Central memory CD8-positive, alpha-beta T cell (primary cell): ENCODE results near the gene TMEM26.

ENCODE experiments used
- ATAC-seq: fragments of 150-1000 bp; cut with Tn5 transposase; replicated peaks from 2 replicates; pipeline ENCODE4 v1.10.0; 2022; ENCODE audit warnings: mild to moderate bottlenecking, moderate FRiP score, moderate number of reproducible peaks; ENCODE audit not compliant: poor library complexity, severe bottlenecking; ENCODE audit errors: extremely low read depth
- DNase-seq, 2 donors: peaks; one replicate each; pipeline ENCODE4 v3.0.0; 2021; ENCODE audit warnings: low spot score in 2 of 2
- H3K27ac Mint-ChIP-seq: one replicate; pipeline ENCODE4 v1.8.0; 2022; ENCODE audit warnings: low read depth, mild to moderate bottlenecking, moderate library complexity, mixed read lengths
- H3K27me3 Mint-ChIP-seq: one replicate; pipeline ENCODE4 v1.8.0; 2022; ENCODE audit warnings: mixed read lengths
- H3K36me3 Mint-ChIP-seq: one replicate; pipeline ENCODE4 v1.8.0; 2022; ENCODE audit warnings: mild to moderate bottlenecking, moderate library complexity, mixed read lengths; ENCODE audit not compliant: insufficient read depth
- H3K4me1 Mint-ChIP-seq: one replicate; pipeline ENCODE4 v1.8.0; 2022; ENCODE audit warnings: mixed read lengths
- H3K4me3 Mint-ChIP-seq: one replicate; pipeline ENCODE4 v1.8.0; 2022; ENCODE audit warnings: mild to moderate bottlenecking, moderate library complexity, mixed read lengths
- H3K9me3 Mint-ChIP-seq: one replicate; pipeline ENCODE4 v1.8.0; 2022; ENCODE audit warnings: mixed read lengths

TMEM26 gene

GRCh38 chr10:61472090-61472674 lies 19.0 kb upstream of the TMEM26 start:
- ATAC-seq (no peak), DNase-seq (no peak)
- H3K9me3 Mint-ChIP-seq, result no peaks in the 10 kb centered on the region

GRCh38 chr10:61471491-61471890 lies 18.3 kb upstream of the TMEM26 start:
- no peak overlapping the region for H3K4me3 Mint-ChIP-seq
- H3K36me3 Mint-ChIP-seq, result no peaks in the 10 kb centered on the region
- H3K27ac Mint-ChIP-seq, result no peak overlapping the region
- no peaks in the 10 kb centered on the region for H3K9me3 Mint-ChIP-seq
- no peaks in the 10 kb centered on the region for H3K4me1 Mint-ChIP-seq
- ATAC-seq (no peak), DNase-seq (no peak)
- H3K27me3 Mint-ChIP-seq, result peaks cover 9% of the 10 kb centered on the region

More at GRCh38 chr10:61472090-61472674, 19.0 kb upstream of the TMEM26 start:
- H3K27ac Mint-ChIP-seq, result no peak overlapping the region
- H3K4me3 Mint-ChIP-seq, result no peak overlapping the region
- no peaks in the 10 kb centered on the region for H3K4me1 Mint-ChIP-seq
- H3K27me3 Mint-ChIP-seq, result peaks cover 13% of the 10 kb centered on the region
- no peaks in the 10 kb centered on the region for H3K36me3 Mint-ChIP-seq

DNA sequence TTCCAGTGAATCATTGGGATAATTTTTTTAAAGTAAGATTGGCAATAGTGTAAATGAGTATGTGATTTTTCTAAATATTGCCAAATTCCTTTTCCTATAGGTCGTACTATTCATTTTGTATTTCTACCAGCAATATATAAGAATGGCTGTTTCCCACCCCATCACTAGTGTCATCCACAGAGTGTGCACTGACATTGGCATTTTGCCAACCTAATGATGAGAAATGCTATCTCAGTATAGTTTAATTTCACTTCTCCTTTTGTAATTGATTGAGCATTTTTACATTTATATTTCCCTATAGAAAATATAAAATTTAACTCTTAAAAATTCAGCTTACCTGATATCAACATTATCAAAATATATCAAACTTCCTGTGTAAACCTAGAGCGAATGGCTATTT lies 17.6 kb upstream of the TMEM26 start:
- H3K9me3 Mint-ChIP-seq, result no peaks in the 10 kb centered on the region
- peaks cover 9% of the 10 kb centered on the region for H3K27me3 Mint-ChIP-seq
- no peaks in the 10 kb centered on the region for H3K36me3 Mint-ChIP-seq
- H3K4me3 Mint-ChIP-seq, result no peak overlapping the region
- no peaks in the 10 kb centered on the region for H3K4me1 Mint-ChIP-seq
- ATAC-seq (no peak), DNase-seq (no peak)
- H3K27ac Mint-ChIP-seq, result no peak overlapping the region

DNA sequence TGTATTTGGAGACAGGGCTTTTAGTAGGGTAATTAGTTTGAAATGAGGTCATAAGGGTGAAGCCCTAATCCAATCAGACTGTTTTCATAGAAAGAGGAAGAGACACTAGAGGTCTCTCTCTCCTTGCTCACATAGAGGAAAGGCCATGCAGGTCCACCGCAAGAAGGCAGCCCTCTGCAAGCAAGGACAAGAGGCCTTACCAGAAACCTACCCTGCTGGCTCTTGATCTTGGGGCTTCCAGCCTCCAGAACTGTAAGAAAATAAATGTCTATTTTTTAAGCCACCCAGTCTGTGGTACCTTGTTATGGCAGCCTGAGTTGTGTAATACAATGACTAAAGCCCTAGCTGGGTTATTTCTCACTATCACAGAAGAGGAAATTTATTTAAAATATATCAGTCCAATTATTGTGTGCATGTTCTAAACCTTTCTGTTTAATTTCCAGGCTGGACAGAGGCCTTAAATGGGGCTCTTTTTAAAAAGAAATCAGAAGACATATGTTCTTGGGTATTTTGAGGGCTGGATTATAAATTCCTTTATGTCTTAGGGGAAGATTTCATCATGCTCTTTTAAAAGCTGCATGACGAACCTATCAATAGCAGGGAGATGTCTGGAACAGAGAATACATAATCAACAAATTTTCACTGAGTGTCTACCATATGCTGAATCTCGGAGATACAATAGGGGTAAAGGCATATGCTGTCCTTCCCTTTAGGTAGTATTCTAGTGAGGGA lies 12.9 kb upstream of the TMEM26 start:
- no peaks in the 10 kb centered on the region for H3K4me1 Mint-ChIP-seq
- peaks cover 4% of the 10 kb centered on the region for H3K9me3 Mint-ChIP-seq
- H3K27ac Mint-ChIP-seq, result no peak overlapping the region
- H3K36me3 Mint-ChIP-seq, result no peaks in the 10 kb centered on the region
- no peak for ATAC-seq
- H3K27me3 Mint-ChIP-seq, result peaks cover 9% of the 10 kb centered on the region
- H3K4me3 Mint-ChIP-seq, result no peak overlapping the region
- no peak for DNase-seq

- no peak overlapping the region for H3K4me3 Mint-ChIP-seq
- DNase-seq (no peak), ATAC-seq (no peak)
- H3K36me3 Mint-ChIP-seq, result no peaks in the 10 kb centered on the region
- H3K9me3 Mint-ChIP-seq, result peaks cover 6% of the 10 kb centered on the region
- H3K27me3 Mint-ChIP-seq, result peaks cover 9% of the 10 kb centered on the region
- no peak overlapping the region for H3K27ac Mint-ChIP-seq
- no peaks in the 10 kb centered on the region for H3K4me1 Mint-ChIP-seq
These were observed 12.0 kb upstream of the TMEM26 start for GRCh38 chr10:61465171-61465496.

DNA sequence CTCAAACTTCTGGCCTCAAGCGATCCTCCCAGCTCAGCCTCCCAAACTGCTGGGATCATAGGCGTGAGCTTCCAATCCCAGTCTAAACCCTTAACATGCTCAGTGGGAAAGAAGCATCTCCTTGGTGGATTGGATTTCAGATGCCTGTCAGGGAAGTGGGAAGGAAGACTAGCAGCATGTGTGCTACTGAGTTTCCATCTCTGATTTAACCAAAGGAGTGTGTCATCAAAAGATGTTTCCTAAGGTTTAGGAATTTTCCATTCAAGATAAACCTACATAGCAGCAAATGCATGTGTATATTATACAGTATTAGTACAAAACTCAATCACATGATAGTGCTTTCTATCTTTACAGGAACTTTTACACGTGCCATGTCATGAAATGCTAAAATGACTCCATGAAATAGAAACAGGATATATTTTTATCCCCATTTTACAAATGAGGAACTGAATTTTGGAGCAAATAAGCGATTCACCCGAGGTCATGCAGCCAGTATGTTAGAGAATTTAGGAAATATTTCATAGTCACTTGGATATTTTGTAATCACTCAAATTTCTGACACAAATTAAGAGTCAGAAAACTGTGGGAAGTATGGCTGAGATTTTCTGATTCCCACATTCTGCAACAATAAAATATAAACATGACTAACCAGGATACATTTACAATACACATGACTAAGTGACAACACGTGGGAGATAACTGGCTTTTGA lies 11.4 kb upstream of the TMEM26 start:
- no peaks in the 10 kb centered on the region for H3K4me1 Mint-ChIP-seq
- H3K9me3 Mint-ChIP-seq, result peaks cover 6% of the 10 kb centered on the region
- H3K36me3 Mint-ChIP-seq, result no peaks in the 10 kb centered on the region
- ATAC-seq (no peak), DNase-seq (no peak)
- H3K27ac Mint-ChIP-seq, result no peak overlapping the region
- H3K4me3 Mint-ChIP-seq, result no peak overlapping the region
- H3K27me3 Mint-ChIP-seq, result peaks cover 9% of the 10 kb centered on the region

GRCh38 chr10:61463035-61463909 lies 10.1 kb upstream of the TMEM26 start:
- H3K4me3 Mint-ChIP-seq, result no peak overlapping the region
- H3K27me3 Mint-ChIP-seq, result peaks cover 5% of the 10 kb centered on the region
- no peaks in the 10 kb centered on the region for H3K36me3 Mint-ChIP-seq
- no peaks in the 10 kb centered on the region for H3K4me1 Mint-ChIP-seq
- peaks cover 6% of the 10 kb centered on the region for H3K9me3 Mint-ChIP-seq
- H3K27ac Mint-ChIP-seq, result no peak overlapping the region
- ATAC-seq, result no peak
- no peak for DNase-seq

DNA sequence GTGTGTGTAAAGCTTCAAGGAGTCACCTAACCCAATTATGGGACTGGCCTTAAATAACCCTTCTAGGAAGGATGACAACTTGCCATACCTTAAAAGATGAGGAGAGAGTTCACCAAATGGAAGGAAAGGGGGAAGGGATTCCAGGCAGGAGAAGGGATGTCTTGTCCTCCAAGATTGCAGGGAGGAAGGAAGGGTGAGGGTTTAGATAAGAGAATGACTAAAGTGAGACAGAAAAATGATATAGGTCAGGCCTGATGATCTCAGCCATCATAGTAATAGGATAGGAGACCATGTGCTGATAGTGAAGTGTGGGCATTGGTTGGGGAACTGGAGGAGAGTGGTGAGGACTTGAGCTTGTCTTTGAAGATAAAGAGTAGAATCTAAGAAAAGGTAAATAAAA lies 7.7 kb upstream of the TMEM26 start:
- H3K36me3 Mint-ChIP-seq, result no peaks in the 10 kb centered on the region

GRCh38 chr10:61458031-61458430 lies 4.8 kb upstream of the TMEM26 start:
- no peak for DNase-seq
- H3K27me3 Mint-ChIP-seq, result peaks cover 24% of the 10 kb centered on the region
- H3K9me3 Mint-ChIP-seq, result peaks cover 6% of the 10 kb centered on the region
- no peak overlapping the region for H3K27ac Mint-ChIP-seq
- H3K4me1 Mint-ChIP-seq, result no peaks in the 10 kb centered on the region
- ATAC-seq, result no peak
- H3K36me3 Mint-ChIP-seq, result no peaks in the 10 kb centered on the region
- H3K4me3 Mint-ChIP-seq, result no peak overlapping the region

More for the DNA sequence above, 7.7 kb upstream of the TMEM26 start:
- H3K27ac Mint-ChIP-seq, result no peak overlapping the region
- no peak for DNase-seq
- H3K9me3 Mint-ChIP-seq, result peaks cover 6% of the 10 kb centered on the region
- ATAC-seq, result no peak
- no peak overlapping the region for H3K4me3 Mint-ChIP-seq
- peaks cover 9% of the 10 kb centered on the region for H3K27me3 Mint-ChIP-seq
- H3K4me1 Mint-ChIP-seq, result no peaks in the 10 kb centered on the region

- H3K36me3 Mint-ChIP-seq, result no peaks in the 10 kb centered on the region
- H3K4me1 Mint-ChIP-seq, result no peaks in the 10 kb centered on the region
- H3K4me3 Mint-ChIP-seq, result no peak overlapping the region
- ATAC-seq (no peak), DNase-seq (no peak)
- H3K9me3 Mint-ChIP-seq, result peaks cover 3% of the 10 kb centered on the region
- H3K27me3 Mint-ChIP-seq, result peaks cover 42% of the 10 kb centered on the region
- H3K27ac Mint-ChIP-seq, result no peak overlapping the region
These were observed 3.1 kb upstream of the TMEM26 start for GRCh38 chr10:61456095-61456789.

- H3K9me3 Mint-ChIP-seq, result no peaks in the 10 kb centered on the region
- ATAC-seq (no peak), DNase-seq (no peak)
- no peaks in the 10 kb centered on the region for H3K4me1 Mint-ChIP-seq
- H3K27me3 Mint-ChIP-seq, result peaks cover 47% of the 10 kb centered on the region
- no peaks in the 10 kb centered on the region for H3K36me3 Mint-ChIP-seq
- H3K27ac Mint-ChIP-seq, result no peak overlapping the region
- no peak overlapping the region for H3K4me3 Mint-ChIP-seq
These were observed 2.5 kb upstream of the TMEM26 start for GRCh38 chr10:61455656-61456055.

DNA sequence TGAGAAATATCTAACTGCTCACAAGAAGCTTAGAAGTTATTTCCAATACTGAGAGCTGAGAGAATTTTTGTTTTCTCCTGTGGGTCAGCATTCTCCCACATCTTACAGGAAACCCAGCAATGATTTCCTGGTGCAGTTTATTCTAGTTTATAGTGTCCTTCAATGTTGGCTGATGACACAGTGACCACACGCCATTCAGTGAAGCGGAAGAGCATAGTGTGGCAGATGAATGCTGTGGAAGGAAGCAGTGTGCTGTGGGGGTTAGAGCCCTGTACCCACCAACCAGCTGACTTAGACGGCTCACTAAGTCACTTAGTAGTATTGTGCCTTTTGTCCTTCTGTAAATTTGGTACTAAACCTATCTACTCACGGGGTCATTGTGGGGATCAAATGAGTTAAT lies 1.4 kb upstream of the TMEM26 start:
- H3K27me3 Mint-ChIP-seq, result peaks cover 55% of the 10 kb centered on the region
- ATAC-seq, result no peak
- H3K4me1 Mint-ChIP-seq, result no peaks in the 10 kb centered on the region
- no peak for DNase-seq
- H3K9me3 Mint-ChIP-seq, result no peaks in the 10 kb centered on the region
- no peak overlapping the region for H3K27ac Mint-ChIP-seq
- no peaks in the 10 kb centered on the region for H3K36me3 Mint-ChIP-seq
- no peak overlapping the region for H3K4me3 Mint-ChIP-seq
